Body of pancreas (tissue), 4 donors: ENCODE data around the gene SHH. TPM values are rescaled to one million over a fixed set of nuclear protein-coding genes. Genes with fewer than 3 reads are reported as not detected.

Experiments
- ATAC-seq: fragments of 150-250 bp; one replicate; pipeline ENCODE4 v1.9.1; 2016
- DNase-seq, 4 donors: peaks; one replicate each; pipeline ENCODE4 v3.0.0-alpha.2; 2019
- H3K27ac ChIP-seq, 4 donors: fragments of 200-600 bp; sonication (generic); 1 replicate in 3 of 4; 2 replicates in 1 of 4; pipeline versions ENCODE4 v1.5.1 to v1.6.1; 2016 to 2019; ENCODE audit warnings: mild to moderate bottlenecking in 1 of 4, mixed read lengths in 1 of 4, moderate library complexity in 1 of 4
- H3K27me3 ChIP-seq, 2 donors: fragments of 200-600 bp; sonication (generic); one replicate each; pipeline ENCODE4 v1.6.0; 2016; ENCODE audit warnings: mild to moderate bottlenecking in 1 of 2
- H3K36me3 ChIP-seq, 2 donors: fragments of 200-600 bp; sonication (generic); replicated peaks in 1 of 2; 2 replicates each; pipeline ENCODE4 v1.5.1; 2016; ENCODE audit warnings: low read depth in 2 of 2; ENCODE audit not compliant: insufficient read depth in 1 of 2
- H3K4me1 ChIP-seq: fragments of 200-600 bp; sonication (generic); one replicate; pipeline ENCODE4 v1.6.0; 2016
- H3K4me3 ChIP-seq, 2 donors: fragments of 200-600 bp; sonication (generic); 1 replicate in 1 of 2; 2 replicates in 1 of 2; pipeline ENCODE4 v1.5.1; 2016 to 2019
- H3K9me3 ChIP-seq, 3 donors: fragments of 200-600 bp; sonication (generic); 1 replicate in 2 of 3; 2 replicates in 1 of 3; pipeline ENCODE4 v1.5.1; 2016
- POLR2A ChIP-seq, 3 donors: fragments of 450-650 bp; IDR thresholded peaks; one replicate each; pipeline ENCODE4 v1.6.1; 2016; ENCODE audit warnings: antibody characterized with exemption in 3 of 3, mild to moderate bottlenecking in 2 of 3
- WGBS, 2 donors: methylation state at CpG; one replicate each; pipeline ENCODE4 v1.1.5; 2017; 5-methylcytosine and 5-hydroxymethylcytosine counted together
- intact Hi-C: fragments of 100-400 bp; cut with DNase I; formaldehyde crosslinking; loops from one replicate; pipeline ENCODE4 v1.15.1; 2023
- total RNA-seq, 2 donors: library from RNA; depleted of rRNA; stranded (reverse); fragments of >200 nt; gene quantifications; one replicate each; pipeline ENCODE4 v1.1.0, GENCODE V29; 2016
- TF ChIP-seq, protein P1 (sequence below), 7 experiments: fragments of 450-650 bp in 4 of 7; fragments of 200-600 bp in 3 of 7; sonication (generic) in 3 of 7; IDR thresholded peaks; one replicate each; pipeline ENCODE4 v1.5.1; 2016 to 2019; ENCODE audit warnings: antibody characterized with exemption in 7 of 7

Gene SHH
- total RNA-seq, 2 donors from 2014 or later = 0.33 to 0.78 TPM

- H3K9me3 ChIP-seq = no peaks in the 10 kb centered on the region
Measured at GRCh38 chr7:155766386-155766785, 45.9 kb downstream of the SHH start.

GRCh38 chr7:155765458-155765857 lies 46.8 kb downstream of the SHH start:
- intact Hi-C loops = loop anchor here (10.0 kb wide), 2 partner anchors 381 to 841 kb away; no protein-coding TSS in a partner anchor
- Histone ChIP-seq H3K4me1 (no peaks in the 10 kb centered on the region), H3K36me3 (peaks cover 0 to 19% of the 10 kb centered on the region in 2 donors), H3K27me3 (no peaks in the 10 kb centered on the region), H3K9me3 (no peaks in the 10 kb centered on the region), H3K4me3 (no peak overlapping the region), H3K27ac (no peak overlapping the region)
- TF ChIP-seq, protein P1, sequence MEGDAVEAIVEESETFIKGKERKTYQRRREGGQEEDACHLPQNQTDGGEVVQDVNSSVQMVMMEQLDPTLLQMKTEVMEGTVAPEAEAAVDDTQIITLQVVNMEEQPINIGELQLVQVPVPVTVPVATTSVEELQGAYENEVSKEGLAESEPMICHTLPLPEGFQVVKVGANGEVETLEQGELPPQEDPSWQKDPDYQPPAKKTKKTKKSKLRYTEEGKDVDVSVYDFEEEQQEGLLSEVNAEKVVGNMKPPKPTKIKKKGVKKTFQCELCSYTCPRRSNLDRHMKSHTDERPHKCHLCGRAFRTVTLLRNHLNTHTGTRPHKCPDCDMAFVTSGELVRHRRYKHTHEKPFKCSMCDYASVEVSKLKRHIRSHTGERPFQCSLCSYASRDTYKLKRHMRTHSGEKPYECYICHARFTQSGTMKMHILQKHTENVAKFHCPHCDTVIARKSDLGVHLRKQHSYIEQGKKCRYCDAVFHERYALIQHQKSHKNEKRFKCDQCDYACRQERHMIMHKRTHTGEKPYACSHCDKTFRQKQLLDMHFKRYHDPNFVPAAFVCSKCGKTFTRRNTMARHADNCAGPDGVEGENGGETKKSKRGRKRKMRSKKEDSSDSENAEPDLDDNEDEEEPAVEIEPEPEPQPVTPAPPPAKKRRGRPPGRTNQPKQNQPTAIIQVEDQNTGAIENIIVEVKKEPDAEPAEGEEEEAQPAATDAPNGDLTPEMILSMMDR (IDR thresholded peaks at IDR 0.05) = no peak
- TF ChIP-seq POLR2A (IDR thresholded peaks at IDR 0.05) = no peak
- ATAC-seq = no peak
- 89 to 95% methylated on average over 8 of the region's 8 CpGs for WGBS, 2 donors
- DNase-seq = no peak

More at GRCh38 chr7:155766386-155766785, 45.9 kb downstream of the SHH start:
- peaks cover 0 to 21% of the 10 kb centered on the region in 2 donors for H3K36me3 ChIP-seq
- ATAC-seq (no peak), DNase-seq (no peak)
- H3K4me1 ChIP-seq = no peaks in the 10 kb centered on the region
- H3K27ac ChIP-seq = no peak overlapping the region
- no peaks in the 10 kb centered on the region for H3K27me3 ChIP-seq
- intact Hi-C loops = loop anchor here (10.0 kb wide), 2 partner anchors 382 to 842 kb away; no protein-coding TSS in a partner anchor
- TF ChIP-seq POLR2A (IDR thresholded peaks at IDR 0.05) = no peak
- TF ChIP-seq, protein P1 (IDR thresholded peaks at IDR 0.05) = no peak
- no peak overlapping the region for H3K4me3 ChIP-seq
- WGBS, 2 donors = 86 to 91% methylated on average over 12 of the region's 12 CpGs

DNA sequence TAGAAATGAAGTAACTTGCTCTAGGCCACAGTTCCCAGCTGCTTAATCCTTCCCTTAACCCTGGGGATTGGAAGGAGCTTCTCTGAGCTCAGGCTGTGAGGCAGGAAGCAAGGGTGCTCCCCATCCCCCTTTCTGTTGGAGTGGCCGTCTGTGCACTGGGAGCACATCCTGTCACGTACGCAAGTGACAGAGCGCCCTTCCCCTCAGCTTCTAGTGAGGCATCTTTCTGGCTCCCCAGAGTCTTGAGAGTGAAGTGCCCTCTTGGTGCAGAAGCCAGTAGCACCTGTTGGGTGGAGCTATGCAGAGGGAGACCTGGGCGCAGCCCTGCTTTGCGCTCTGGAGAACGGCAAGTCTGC lies 47.8 kb downstream of the SHH start:
- TF ChIP-seq, protein P1 (IDR thresholded peaks at IDR 0.05) = no peak
- intact Hi-C loops = loop anchor here (10.0 kb wide), 2 partner anchors 380 to 840 kb away; no protein-coding TSS in a partner anchor
- Histone ChIP-seq H3K36me3 (peaks cover 0 to 16% of the 10 kb centered on the region in 2 donors), H3K9me3 (no peaks in the 10 kb centered on the region), H3K4me3 (no peak overlapping the region), H3K27ac (no peak overlapping the region), H3K27me3 (no peaks in the 10 kb centered on the region), H3K4me1 (no peaks in the 10 kb centered on the region)
- WGBS, 2 donors = 74 to 91% methylated on average over 7 of the region's 7 CpGs
- DNase-seq (no peak), ATAC-seq (no peak)

- Histone ChIP-seq H3K4me1 (no peaks in the 10 kb centered on the region), H3K36me3 (peaks cover 0 to 15% of the 10 kb centered on the region in 2 donors), H3K4me3 (no peak overlapping the region), H3K27me3 (no peaks in the 10 kb centered on the region), H3K27ac (no peak overlapping the region), H3K9me3 (no peaks in the 10 kb centered on the region)
- DNase-seq (peak in 1 of 4 donors; percentile 33), ATAC-seq (peak; percentile 41)
- WGBS, 2 donors = 55 to 86% methylated on average over 23 to 27 of the region's 27 CpGs
- intact Hi-C loops = loop anchor here (10.0 kb wide), 2 partner anchors 379 to 839 kb away; no protein-coding TSS in a partner anchor
- TF ChIP-seq, protein P1 (IDR thresholded peaks at IDR 0.05) = no peak
- TF ChIP-seq POLR2A (IDR thresholded peaks at IDR 0.05) = no peak
Measured at GRCh38 chr7:155763691-155764437, 48.4 kb downstream of the SHH start.
